Astrocyte of the spinal cord (primary cell): ENCODE results near the gene MST1.
A peak's percentile ranks its signal among the peaks of the same experiment; 100 is the strongest.

Source experiments
- DNase-seq: peaks from one replicate; pipeline ENCODE4 v3.0.0; 2011; ENCODE audit warnings: low read depth, low spot score
- H3K4me3 ChIP-seq: 2 replicates; pipeline ENCODE4 v1.5.1; 2011; ENCODE audit warnings: low read depth, mild to moderate bottlenecking, low read length, moderate library complexity
- CTCF ChIP-seq: IDR thresholded peaks from 2 replicates; pipeline ENCODE4 v1.5.1; 2012; ENCODE audit warnings: low read depth, mild to moderate bottlenecking, low read length, inconsistent platforms
- in situ Hi-C: cut with HindIII; loops from 2 replicates; pipeline ENCODE4 v1.10.0; 2017; ENCODE audit warnings: low sequenced_read_pairs

Gene MST1

GRCh38 chr3:49718858-49719213 lies 29.6 kb upstream of the MST1 start:
- DNase-seq = peak; percentile 23
- in situ Hi-C loops = no loop called here
- peak overlapping the region; percentile 46 for H3K4me3 ChIP-seq
- TF ChIP-seq CTCF = no peak

- no peak overlapping the region for H3K4me3 ChIP-seq
- in situ Hi-C loops = no loop called here
- no peak for TF ChIP-seq CTCF
- DNase-seq = no peak
These were observed 28.9 kb upstream of the MST1 start for GRCh38 chr3:49717959-49718857.

GRCh38 chr3:49717211-49717958 lies 28.1 kb upstream of the MST1 start:
- no peak overlapping the region for H3K4me3 ChIP-seq
- in situ Hi-C loops = no loop called here
- TF ChIP-seq CTCF = no peak
- DNase-seq = no peak

GRCh38 chr3:49716691-49717210 lies 27.5 kb upstream of the MST1 start:
- no peak overlapping the region for H3K4me3 ChIP-seq

GRCh38 chr3:49716169-49716568 lies 26.9 kb upstream of the MST1 start:
- DNase-seq = no peak
- no peak for TF ChIP-seq CTCF
- in situ Hi-C loops = no loop called here
- no peak overlapping the region for H3K4me3 ChIP-seq

More at GRCh38 chr3:49716691-49717210, 27.5 kb upstream of the MST1 start:
- no peak for TF ChIP-seq CTCF
- no peak for DNase-seq
- in situ Hi-C loops = no loop called here

- no peak overlapping the region for H3K4me3 ChIP-seq
- DNase-seq = no peak
- TF ChIP-seq CTCF = no peak
- in situ Hi-C loops = no loop called here
These were observed 26.4 kb upstream of the MST1 start for GRCh38 chr3:49715611-49716121.
